ENCODE data around the gene CCDC68.

Gene CCDC68

GRCh38 chr18:54926593-54927325 is 32.5 kb downstream of the CCDC68 start:
- no peak overlapping the region for H3K4me3 ChIP-seq (ENCODE audit: low read depth, low read length)
- TF ChIP-seq, protein P1, sequence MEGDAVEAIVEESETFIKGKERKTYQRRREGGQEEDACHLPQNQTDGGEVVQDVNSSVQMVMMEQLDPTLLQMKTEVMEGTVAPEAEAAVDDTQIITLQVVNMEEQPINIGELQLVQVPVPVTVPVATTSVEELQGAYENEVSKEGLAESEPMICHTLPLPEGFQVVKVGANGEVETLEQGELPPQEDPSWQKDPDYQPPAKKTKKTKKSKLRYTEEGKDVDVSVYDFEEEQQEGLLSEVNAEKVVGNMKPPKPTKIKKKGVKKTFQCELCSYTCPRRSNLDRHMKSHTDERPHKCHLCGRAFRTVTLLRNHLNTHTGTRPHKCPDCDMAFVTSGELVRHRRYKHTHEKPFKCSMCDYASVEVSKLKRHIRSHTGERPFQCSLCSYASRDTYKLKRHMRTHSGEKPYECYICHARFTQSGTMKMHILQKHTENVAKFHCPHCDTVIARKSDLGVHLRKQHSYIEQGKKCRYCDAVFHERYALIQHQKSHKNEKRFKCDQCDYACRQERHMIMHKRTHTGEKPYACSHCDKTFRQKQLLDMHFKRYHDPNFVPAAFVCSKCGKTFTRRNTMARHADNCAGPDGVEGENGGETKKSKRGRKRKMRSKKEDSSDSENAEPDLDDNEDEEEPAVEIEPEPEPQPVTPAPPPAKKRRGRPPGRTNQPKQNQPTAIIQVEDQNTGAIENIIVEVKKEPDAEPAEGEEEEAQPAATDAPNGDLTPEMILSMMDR (IDR thresholded peaks at IDR 0.05; ENCODE audit: insufficient read depth, low read depth, low read length, missing control alignments): no peak
- DNase-seq (ENCODE audit: low read depth): no peak

GRCh38 chr18:54924948-54925347 is 34.3 kb downstream of the CCDC68 start:
- DNase-seq (ENCODE audit: low read depth): no peak
- H3K4me3 ChIP-seq (ENCODE audit: low read depth, low read length): no peak overlapping the region
- TF ChIP-seq, protein P1 (IDR thresholded peaks at IDR 0.05; ENCODE audit: insufficient read depth, low read depth, low read length, missing control alignments): no peak

- no peak overlapping the region for H3K4me3 ChIP-seq (ENCODE audit: low read depth, low read length)
- no peak for DNase-seq (ENCODE audit: low read depth)
- TF ChIP-seq, protein P1 (IDR thresholded peaks at IDR 0.05; ENCODE audit: insufficient read depth, low read depth, low read length, missing control alignments): no peak
These were observed 35.8 kb downstream of the CCDC68 start for GRCh38 chr18:54923339-54923956.

DNA sequence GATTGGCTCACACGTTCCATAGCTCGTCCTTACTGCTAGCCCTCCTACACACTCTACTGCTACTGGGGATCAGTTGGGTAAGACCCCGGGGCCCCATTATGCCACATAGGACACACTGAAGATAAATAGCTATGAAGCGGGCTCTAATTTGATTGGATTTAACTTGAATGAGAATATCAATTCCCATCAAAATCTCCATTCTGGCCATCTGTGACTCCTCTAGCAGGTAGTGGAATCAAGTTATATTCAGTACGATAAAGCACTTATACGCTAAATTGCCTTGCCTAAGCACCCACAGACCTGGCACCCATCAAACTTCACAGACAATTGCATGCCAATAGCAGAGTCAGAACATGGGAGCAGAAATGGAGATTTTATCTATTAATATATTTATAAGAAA is 39.8 kb downstream of the CCDC68 start:
- no peak for DNase-seq (ENCODE audit: low read depth)
- H3K4me3 ChIP-seq (ENCODE audit: low read depth, low read length): no peak overlapping the region
- TF ChIP-seq, protein P1 (IDR thresholded peaks at IDR 0.05; ENCODE audit: insufficient read depth, low read depth, low read length, missing control alignments): no peak

DNA sequence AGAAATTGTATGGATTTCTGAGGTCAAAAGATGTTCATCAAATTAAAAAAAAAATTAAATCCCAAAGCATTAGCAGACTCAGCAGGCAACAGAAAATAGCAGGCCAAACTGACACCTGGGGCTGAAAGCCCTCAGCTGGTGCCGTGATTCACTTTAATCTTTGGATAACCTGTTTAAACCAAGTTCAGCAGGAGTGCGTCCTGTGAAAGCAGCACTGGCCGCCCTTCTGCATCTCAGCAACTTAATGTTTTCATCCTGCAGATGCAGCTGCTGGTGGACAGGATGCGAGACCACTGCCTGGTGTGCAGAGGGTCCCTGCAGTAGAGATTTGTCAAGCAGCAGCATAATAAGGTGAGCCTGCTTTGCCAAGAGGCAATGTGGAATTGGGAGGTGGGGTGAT is 41.2 kb downstream of the CCDC68 start:
- DNase-seq (ENCODE audit: low read depth): no peak
- TF ChIP-seq, protein P1 (IDR thresholded peaks at IDR 0.05; ENCODE audit: insufficient read depth, low read depth, low read length, missing control alignments): no peak
- no peak overlapping the region for H3K4me3 ChIP-seq (ENCODE audit: low read depth, low read length)

GRCh38 chr18:54916507-54916906 is 42.8 kb downstream of the CCDC68 start:
- TF ChIP-seq, protein P1 (IDR thresholded peaks at IDR 0.05; ENCODE audit: insufficient read depth, low read depth, low read length, missing control alignments): peak; percentile 10
- H3K4me3 ChIP-seq (ENCODE audit: low read depth, low read length): no peak overlapping the region
- DNase-seq (ENCODE audit: low read depth): no peak

Measured in GM12865 (cell line).